Smooth muscle cell (in vitro differentiated cells): ENCODE data around the gene LRRC53. TPM values are rescaled to one million over a fixed set of nuclear protein-coding genes. Genes with fewer than 3 reads are reported as not detected.

Experiments
- DNase-seq: peaks from one replicate; lab custom pipeline; 2025; ENCODE audit not compliant: unreplicated experiment; lab: John Stamatoyannopoulos, UW
- H2AFZ ChIP-seq: fragments of 200-600 bp; sonication (generic); 2 replicates; pipeline ENCODE4 v1.6.0; 2016; ENCODE audit warnings: antibody characterized with exemption, low read depth, mild to moderate bottlenecking
- H3F3A ChIP-seq: fragments of 200-600 bp; sonication (generic); 2 replicates; pipeline ENCODE4 v1.6.0; 2017; ENCODE audit warnings: antibody characterized with exemption, low read depth
- H3K27ac ChIP-seq: fragments of 200-600 bp; sonication (generic); 2 replicates; pipeline ENCODE4 v1.5.1; 2016; ENCODE audit warnings: low read depth, mild to moderate bottlenecking
- H3K27me3 ChIP-seq: fragments of 200-600 bp; sonication (generic); 2 replicates; pipeline ENCODE4 v1.6.1; 2016; ENCODE audit warnings: low read depth, mild to moderate bottlenecking
- H3K36me3 ChIP-seq: fragments of 200-600 bp; sonication (generic); 2 replicates; pipeline ENCODE4 v1.5.1; 2016; ENCODE audit warnings: low read depth
- H3K4me1 ChIP-seq: fragments of 200-600 bp; sonication (generic); 2 replicates; pipeline ENCODE4 v1.5.1; 2016; ENCODE audit warnings: low read depth
- H3K4me2 ChIP-seq: fragments of 200-600 bp; sonication (generic); 2 replicates; pipeline ENCODE4 v1.6.0; 2016; ENCODE audit warnings: mild to moderate bottlenecking
- H3K4me3 ChIP-seq: fragments of 200-600 bp; sonication (generic); 2 replicates; pipeline ENCODE4 v1.5.1; 2016; ENCODE audit warnings: mild to moderate bottlenecking
- H3K79me2 ChIP-seq: fragments of 200-600 bp; sonication (generic); 2 replicates; pipeline ENCODE4 v1.6.0; 2016; ENCODE audit warnings: low read depth, mild to moderate bottlenecking
- H3K9ac ChIP-seq: fragments of 200-600 bp; sonication (generic); 2 replicates; pipeline ENCODE4 v1.6.0; 2016; ENCODE audit warnings: low read depth
- H3K9me3 ChIP-seq: fragments of 200-600 bp; sonication (generic); replicated peaks from 2 replicates; pipeline ENCODE4 v1.5.1; 2016; ENCODE audit warnings: low read depth
- H4K20me1 ChIP-seq: fragments of 200-600 bp; sonication (generic); 2 replicates; pipeline ENCODE4 v1.6.0; 2016; ENCODE audit warnings: low read depth
- WGBS: methylation state at CpG from one replicate; pipeline ENCODE4 v1.1.7; 2016; ENCODE audit warnings: low lambda C conversion rate; 5-methylcytosine and 5-hydroxymethylcytosine counted together
- polyA plus RNA-seq: library from polyadenylated mRNA; unstranded; fragments of >200 nt; fragmentation: Nextera tagmentation; extraction: Ambion mirVana; gene quantifications from 2 replicates; pipeline ENCODE4 v1.2.1, GENCODE V29; 2016
- total RNA-seq: library from RNA; depleted of rRNA; stranded (reverse); fragments of >200 nt; gene quantifications from 2 replicates; pipeline ENCODE4 v1.2.3, GENCODE V29; 2014
- TF ChIP-seq, protein P1 (sequence below): fragments of 200-600 bp; sonication (generic); IDR thresholded peaks from 2 replicates; pipeline ENCODE4 v1.5.1; 2017; ENCODE audit warnings: borderline replicate concordance, mild to moderate bottlenecking, antibody characterized with exemption; ENCODE audit not compliant: insufficient read depth, poor library complexity, severe bottlenecking

The LRRC53 gene
- total and polyA plus RNA-seq, 2 experiments from 2014 or later = not detected

DNA sequence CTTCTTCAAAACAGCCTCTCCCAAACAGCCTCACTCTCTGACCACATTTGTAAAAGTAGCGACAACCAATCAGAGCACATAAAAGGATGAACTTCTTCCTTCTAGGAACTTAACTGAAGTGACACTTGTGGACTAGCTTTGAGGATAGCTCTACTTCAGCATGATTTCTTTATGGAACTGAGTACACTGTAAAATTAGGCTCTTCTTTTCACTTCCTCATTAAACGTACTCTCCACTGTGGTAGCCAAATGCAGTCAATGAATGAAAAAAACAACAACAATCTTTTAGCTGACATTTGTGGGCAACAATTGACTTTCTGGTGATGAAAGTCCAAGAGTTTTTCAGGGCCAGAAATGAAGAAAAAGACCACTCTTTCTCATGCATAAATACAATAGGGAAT lies 9.6 kb downstream of the LRRC53 start:
- WGBS = 80% methylated on average over 2 of the region's 2 CpGs
- no peaks in the 10 kb centered on the region for H3K9me3 ChIP-seq
- peaks cover 26% of the 10 kb centered on the region for H3K4me1 ChIP-seq
- H3K27me3 ChIP-seq = no peaks in the 10 kb centered on the region
- TF ChIP-seq, protein P1, sequence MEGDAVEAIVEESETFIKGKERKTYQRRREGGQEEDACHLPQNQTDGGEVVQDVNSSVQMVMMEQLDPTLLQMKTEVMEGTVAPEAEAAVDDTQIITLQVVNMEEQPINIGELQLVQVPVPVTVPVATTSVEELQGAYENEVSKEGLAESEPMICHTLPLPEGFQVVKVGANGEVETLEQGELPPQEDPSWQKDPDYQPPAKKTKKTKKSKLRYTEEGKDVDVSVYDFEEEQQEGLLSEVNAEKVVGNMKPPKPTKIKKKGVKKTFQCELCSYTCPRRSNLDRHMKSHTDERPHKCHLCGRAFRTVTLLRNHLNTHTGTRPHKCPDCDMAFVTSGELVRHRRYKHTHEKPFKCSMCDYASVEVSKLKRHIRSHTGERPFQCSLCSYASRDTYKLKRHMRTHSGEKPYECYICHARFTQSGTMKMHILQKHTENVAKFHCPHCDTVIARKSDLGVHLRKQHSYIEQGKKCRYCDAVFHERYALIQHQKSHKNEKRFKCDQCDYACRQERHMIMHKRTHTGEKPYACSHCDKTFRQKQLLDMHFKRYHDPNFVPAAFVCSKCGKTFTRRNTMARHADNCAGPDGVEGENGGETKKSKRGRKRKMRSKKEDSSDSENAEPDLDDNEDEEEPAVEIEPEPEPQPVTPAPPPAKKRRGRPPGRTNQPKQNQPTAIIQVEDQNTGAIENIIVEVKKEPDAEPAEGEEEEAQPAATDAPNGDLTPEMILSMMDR = no peak
- DNase-seq = no peak
- no peaks in the 10 kb centered on the region for H3K36me3 ChIP-seq
- no peaks in the 10 kb centered on the region for H3K79me2 ChIP-seq
- no peaks in the 10 kb centered on the region for H3F3A ChIP-seq
- no peak overlapping the region for H3K4me3 ChIP-seq
- no peak overlapping the region for H3K9ac ChIP-seq
- no peak overlapping the region for H3K4me2 ChIP-seq
- H2AFZ ChIP-seq = no peak overlapping the region
- H4K20me1 ChIP-seq = no peaks in the 10 kb centered on the region
- no peak overlapping the region for H3K27ac ChIP-seq

DNA sequence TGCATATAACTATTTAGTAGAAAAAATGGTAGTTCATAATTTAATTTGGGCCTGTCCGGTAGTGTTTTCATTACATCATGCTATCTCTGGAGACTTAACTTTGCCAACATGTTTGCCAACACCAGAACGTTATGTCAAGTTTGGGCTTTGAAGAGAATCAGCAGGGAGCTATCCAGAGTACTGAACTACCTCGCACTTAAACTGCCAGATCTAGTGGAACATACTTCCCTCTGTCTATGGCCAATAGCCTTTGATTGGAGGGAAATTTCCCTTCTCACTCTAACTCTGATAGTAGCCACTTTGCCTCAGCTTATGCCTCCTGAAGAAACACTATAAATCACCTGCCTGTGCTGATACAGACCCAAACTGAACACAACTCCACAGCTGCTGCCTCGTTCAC lies 10.0 kb downstream of the LRRC53 start:
- no peak overlapping the region for H2AFZ ChIP-seq
- WGBS = 45% methylated on average over 4 of the region's 4 CpGs
- no peak for DNase-seq

GRCh38 chr1:74498901-74499300 lies 13.5 kb downstream of the LRRC53 start:
- 82% methylated on average over 3 of the region's 3 CpGs for WGBS
- Histone ChIP-seq H3K36me3 (no peaks in the 10 kb centered on the region), H3K9ac (no peak overlapping the region), H4K20me1 (no peaks in the 10 kb centered on the region), H3K4me1 (no peaks in the 10 kb centered on the region), H2AFZ (no peak overlapping the region), H3K4me2 (no peak overlapping the region), H3K27ac (no peak overlapping the region), H3K27me3 (no peaks in the 10 kb centered on the region), H3K9me3 (no peaks in the 10 kb centered on the region), H3K4me3 (no peak overlapping the region), H3K79me2 (no peaks in the 10 kb centered on the region), H3F3A (no peaks in the 10 kb centered on the region)
- DNase-seq = no peak
- TF ChIP-seq, protein P1 = no peak

More for the DNA sequence above, 10.0 kb downstream of the LRRC53 start:
- Histone ChIP-seq H3K36me3 (no peaks in the 10 kb centered on the region), H3K27ac (no peak overlapping the region), H3K79me2 (no peaks in the 10 kb centered on the region), H3K9ac (no peak overlapping the region), H3F3A (no peaks in the 10 kb centered on the region), H3K27me3 (no peaks in the 10 kb centered on the region), H3K4me1 (peaks cover 26% of the 10 kb centered on the region), H3K4me2 (no peak overlapping the region), H3K9me3 (no peaks in the 10 kb centered on the region), H4K20me1 (no peaks in the 10 kb centered on the region), H3K4me3 (no peak overlapping the region)
- TF ChIP-seq, protein P1 = no peak

GRCh38 chr1:74496669-74497068 lies 15.7 kb downstream of the LRRC53 start:
- Histone ChIP-seq H3K9me3 (no peaks in the 10 kb centered on the region), H2AFZ (no peak overlapping the region), H3K79me2 (no peaks in the 10 kb centered on the region), H3K27me3 (no peaks in the 10 kb centered on the region), H3K4me2 (no peak overlapping the region), H3K36me3 (no peaks in the 10 kb centered on the region), H4K20me1 (no peaks in the 10 kb centered on the region), H3K9ac (no peak overlapping the region), H3F3A (no peaks in the 10 kb centered on the region), H3K4me3 (no peak overlapping the region), H3K4me1 (no peaks in the 10 kb centered on the region), H3K27ac (no peak overlapping the region)
- TF ChIP-seq, protein P1 = no peak
- no peak for DNase-seq
